Occipital lobe (tissue), 1 donor: ENCODE data around the gene OR4K5. TPM values are rescaled to one million over a fixed set of nuclear protein-coding genes. Genes with fewer than 3 reads are reported as not detected.

Experiments used
- total RNA-seq: library from RNA; depleted of rRNA; stranded (reverse); fragments of >200 nt; gene quantifications from one replicate; pipeline ENCODE4 v1.2.3, GENCODE V29; 2014

OR4K5 gene
- total RNA-seq, 1 donor from 2014 or later, result not detected

Other genes with a start within 250 kb of the OR4K5 start
- not detected for gene OR11H2, start 206.7 kb upstream of the OR4K5 start, total RNA-seq
- gene OR4Q3, start 177.0 kb upstream of the OR4K5 start, total RNA-seq, result not detected
- gene OR4M1, start 147.1 kb upstream of the OR4K5 start, total RNA-seq, result not detected
- gene OR4N2, start 116.8 kb upstream of the OR4K5 start, total RNA-seq, result not detected
- not detected for gene OR4K2, start 45.5 kb upstream of the OR4K5 start, total RNA-seq
- not detected for gene OR4K1, start 10.3 kb downstream of the OR4K5 start, total RNA-seq
- not detected for gene OR4K15, start 55.0 kb downstream of the OR4K5 start, total RNA-seq
- not detected for gene OR4Q2, start 81.6 kb downstream of the OR4K5 start, total RNA-seq
- gene OR4K14, start 98.7 kb downstream of the OR4K5 start, total RNA-seq, result not detected
- not detected for gene OR4K13, start 115.4 kb downstream of the OR4K5 start, total RNA-seq
- gene OR4L1, start 139.4 kb downstream of the OR4K5 start, total RNA-seq, result not detected
- gene OR4K17, start 190.1 kb downstream of the OR4K5 start, total RNA-seq, result not detected
- not detected for gene OR4N5, start 218.2 kb downstream of the OR4K5 start, total RNA-seq